Endothelial cell of hepatic sinusoid (primary cell): ENCODE measurements around the gene DNASE1L1.
"Not testable (repeated sequence)": the region's sequence is repeated elsewhere in the genome, so short reads cannot be mapped to it uniquely, and the experiment has no call there.

Experiments used
- in situ Hi-C: cut with HindIII; loops from 2 replicates; pipeline ENCODE4 v1.10.0; 2017; ENCODE audit warnings: low sequenced_read_pairs

DNASE1L1 gene

GRCh38 chrX:154411981-154412340 lies 2.9 kb upstream of the DNASE1L1 start:
- in situ Hi-C loops, result no loop called here

DNA sequence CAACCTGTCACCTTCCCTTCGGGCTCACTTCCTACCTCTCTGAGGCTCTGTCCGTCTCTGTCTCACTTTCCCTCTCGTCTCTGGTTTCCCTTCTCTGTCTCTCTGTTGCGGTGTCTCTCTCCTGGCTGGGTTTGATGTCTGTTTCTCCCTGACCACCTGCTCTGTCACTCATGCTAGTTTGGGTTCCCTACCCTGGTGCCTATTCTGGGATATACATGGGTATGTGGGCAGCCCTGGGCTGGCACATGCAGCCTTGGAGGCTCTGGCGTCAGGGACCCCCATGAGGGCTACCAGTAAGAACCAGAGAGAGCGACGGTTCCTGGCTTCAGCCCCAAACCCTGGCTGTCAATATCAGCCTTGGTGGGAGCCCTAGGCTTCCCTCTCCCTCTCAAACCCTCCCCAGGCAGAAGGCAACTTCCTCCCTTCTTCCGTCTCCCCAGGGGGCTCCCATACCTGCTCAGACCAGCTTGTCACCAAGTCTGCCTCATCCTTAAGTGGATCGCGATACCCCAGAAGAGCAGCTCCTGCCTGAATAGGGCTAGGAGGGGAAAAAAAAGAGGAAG lies 314 bp downstream of the DNASE1L1 start:
- in situ Hi-C loops, result no loop called here

- in situ Hi-C loops, result no loop called here
These were observed 4.3 kb downstream of the DNASE1L1 start for GRCh38 chrX:154404625-154405192.

- in situ Hi-C loops, result no loop called here
These were observed 5.2 kb downstream of the DNASE1L1 start for GRCh38 chrX:154403858-154404257.

DNA sequence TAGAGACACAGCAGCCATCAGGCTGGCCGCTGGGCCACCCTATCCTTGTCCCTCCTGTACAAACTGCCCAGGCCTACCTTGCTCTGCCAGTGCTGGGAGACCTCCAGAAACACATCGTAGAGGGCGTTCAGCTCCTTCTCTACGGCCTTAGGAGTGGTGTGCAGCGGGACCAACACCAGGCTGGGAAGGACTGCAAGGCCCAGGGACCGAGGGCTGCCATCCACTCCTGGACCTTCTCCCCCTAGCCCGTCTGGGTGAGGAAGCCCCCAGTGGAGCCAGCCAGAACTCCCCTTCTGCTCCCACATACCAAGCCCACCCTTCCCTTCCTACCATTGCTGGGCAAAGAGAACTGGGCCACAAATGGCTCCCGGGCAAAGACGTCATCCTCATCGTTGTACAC lies 5.9 kb downstream of the DNASE1L1 start:
- in situ Hi-C loops, result no loop called here

GRCh38 chrX:154402622-154403127 lies 6.4 kb downstream of the DNASE1L1 start:
- in situ Hi-C loops, result no loop called here

- in situ Hi-C loops, result no loop called here
These were observed 7.0 kb downstream of the DNASE1L1 start for GRCh38 chrX:154401918-154402621.

- in situ Hi-C loops, result no loop called here
These were observed 7.8 kb downstream of the DNASE1L1 start for GRCh38 chrX:154401045-154401799.

DNA sequence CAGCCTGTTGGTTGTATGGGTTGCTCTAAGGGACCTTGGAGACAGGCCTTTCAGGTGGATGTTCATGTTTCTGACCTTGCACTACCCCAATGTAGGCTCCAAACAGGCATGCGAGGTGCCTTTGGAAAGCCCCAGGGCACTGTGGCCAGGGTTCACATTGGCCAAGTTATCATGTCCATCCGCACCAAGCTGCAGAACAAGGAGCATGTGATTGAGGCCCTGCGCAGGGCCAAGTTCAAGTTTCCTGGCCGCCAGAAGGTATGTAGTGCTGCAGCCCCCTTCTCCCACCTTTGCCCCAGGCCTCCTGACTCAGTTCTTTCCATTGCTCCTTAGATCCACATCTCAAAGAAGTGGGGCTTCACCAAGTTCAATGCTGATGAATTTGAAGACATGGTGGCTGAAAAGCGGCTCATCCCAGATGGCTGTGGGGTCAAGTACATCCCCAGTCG lies 8.7 kb downstream of the DNASE1L1 start:
- in situ Hi-C loops, result not testable (repeated sequence)

DNA sequence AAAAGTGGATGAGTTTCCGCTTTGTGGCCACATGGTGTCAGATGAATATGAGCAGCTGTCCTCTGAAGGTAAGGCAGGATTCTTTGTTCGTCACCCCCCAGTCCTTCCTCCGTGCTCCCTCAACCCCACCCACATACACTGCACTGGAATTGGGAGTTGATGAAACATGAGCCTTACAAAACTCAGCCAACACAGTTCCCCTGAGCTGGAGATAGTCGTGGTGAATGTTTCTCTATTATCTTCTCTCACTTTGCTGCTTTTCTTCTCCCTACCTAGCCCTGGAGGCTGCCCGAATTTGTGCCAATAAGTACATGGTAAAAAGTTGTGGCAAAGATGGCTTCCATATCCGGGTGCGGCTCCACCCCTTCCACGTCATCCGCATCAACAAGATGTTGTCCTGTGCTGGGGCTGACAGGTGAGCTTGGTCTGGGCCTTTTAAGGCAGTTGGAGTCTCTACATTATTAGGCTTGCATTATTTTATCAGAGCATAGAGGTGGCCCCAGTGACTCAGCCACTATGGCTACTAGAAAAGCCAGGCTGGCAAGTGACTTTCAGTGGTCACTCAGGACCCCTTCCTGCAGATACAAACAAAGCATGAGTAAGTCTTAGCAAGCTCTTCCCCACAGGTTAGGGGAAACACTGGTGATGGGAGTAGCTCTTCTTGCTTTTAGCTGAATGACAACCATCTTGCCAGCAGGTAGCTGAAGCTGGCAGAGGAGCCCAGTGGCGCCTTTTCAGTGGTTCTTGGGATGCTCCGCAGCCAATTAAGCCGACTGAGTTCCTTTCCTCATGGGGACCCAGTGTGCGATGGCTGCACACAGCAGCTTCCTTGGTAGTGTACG lies 9.3 kb downstream of the DNASE1L1 start:
- in situ Hi-C loops, result no loop called here

- in situ Hi-C loops, result no loop called here
These were observed 10.2 kb downstream of the DNASE1L1 start for GRCh38 chrX:154398668-154399526.

DNA sequence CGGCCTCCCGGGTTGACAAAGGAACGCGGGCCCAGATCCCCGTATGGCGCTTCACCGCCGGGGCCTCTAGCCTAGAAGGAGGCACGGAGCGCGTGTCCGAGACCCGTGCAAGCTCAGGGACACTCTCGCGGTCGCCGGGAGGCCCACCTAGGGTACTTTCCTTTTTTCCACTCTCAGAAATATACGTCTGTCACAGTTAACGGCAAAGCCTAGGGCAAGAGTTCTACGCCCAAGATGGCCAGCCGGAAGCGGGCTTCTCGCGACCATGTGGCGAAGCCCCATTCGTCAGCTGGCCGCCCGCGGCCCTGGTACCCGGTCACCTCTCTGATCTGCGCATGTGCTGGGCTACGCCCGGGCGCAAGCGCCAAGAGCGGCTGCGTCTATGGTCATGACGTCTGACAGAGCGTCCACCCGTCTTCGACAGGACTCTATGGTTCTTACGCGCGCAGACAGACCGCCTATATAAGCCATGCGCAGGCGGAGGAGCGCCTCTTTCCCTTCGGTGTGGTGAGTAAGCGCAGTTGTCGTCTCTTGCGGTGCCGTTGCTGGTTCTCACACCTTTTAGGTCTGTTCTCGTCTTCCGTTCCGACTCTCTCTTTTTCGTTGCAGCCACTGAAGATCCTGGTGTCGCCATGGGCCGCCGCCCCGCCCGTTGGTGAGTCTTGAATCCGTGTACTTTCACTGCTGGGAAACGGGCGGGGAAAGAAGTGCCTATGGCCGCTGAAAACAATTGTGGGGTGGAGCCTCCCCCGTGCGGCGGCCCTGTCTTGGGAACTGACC lies 11.0 kb downstream of the DNASE1L1 start, which contains the start of gene RPL10:
Gene RPL10 (plus strand): TSS at position 490 of the 780 bp plus-strand sequence. CDS start 143 bp downstream, at position 633.
- in situ Hi-C loops, result no loop called here

DNA sequence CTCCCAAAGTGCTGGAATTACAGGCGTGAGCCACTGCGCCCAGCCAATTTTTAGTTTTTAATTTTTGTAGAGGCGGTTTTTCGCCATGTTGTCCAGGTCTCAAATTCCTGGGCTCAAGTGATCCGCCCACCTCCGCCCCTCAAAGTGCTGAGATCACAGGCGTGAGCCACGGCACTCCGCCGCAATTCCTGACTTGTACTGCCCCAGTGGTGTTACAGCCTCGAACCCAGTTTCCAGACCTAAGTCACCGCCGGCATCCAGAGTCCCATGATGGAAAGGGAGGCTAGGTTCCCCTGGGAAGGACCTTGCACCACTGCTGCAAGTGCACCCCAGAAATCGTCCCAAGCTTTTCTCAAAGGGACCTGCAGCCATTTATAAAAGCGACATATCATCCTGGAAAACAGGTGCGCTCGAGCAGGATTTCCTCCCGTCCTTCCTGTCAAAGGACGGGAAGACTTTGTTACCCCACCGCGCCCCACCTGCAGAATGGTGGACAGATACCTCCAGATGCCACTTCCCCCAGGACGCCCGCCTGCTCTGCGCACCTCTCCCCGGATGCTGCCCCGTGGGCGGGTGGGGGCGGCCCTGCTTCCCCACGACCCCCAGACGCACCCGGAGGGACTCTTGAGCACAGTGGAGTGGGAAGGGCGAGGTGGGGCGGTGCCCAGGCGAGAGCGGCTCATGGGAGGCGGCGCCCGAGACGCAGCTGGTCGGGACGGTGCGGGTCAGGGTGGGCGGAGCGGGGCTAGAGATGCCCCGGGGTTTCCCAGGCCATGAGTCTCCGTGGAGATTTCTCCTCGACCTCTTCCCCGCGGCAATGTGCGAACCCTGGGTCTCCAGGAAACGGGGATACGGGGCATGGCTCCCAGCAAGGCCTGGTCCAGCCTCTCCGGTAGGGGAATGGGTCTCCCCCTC lies 11.8 kb downstream of the DNASE1L1 start:
- in situ Hi-C loops, result no loop called here

- in situ Hi-C loops, result not testable (repeated sequence)
These were observed 12.7 kb downstream of the DNASE1L1 start for GRCh38 chrX:154396363-154396762.

DNA sequence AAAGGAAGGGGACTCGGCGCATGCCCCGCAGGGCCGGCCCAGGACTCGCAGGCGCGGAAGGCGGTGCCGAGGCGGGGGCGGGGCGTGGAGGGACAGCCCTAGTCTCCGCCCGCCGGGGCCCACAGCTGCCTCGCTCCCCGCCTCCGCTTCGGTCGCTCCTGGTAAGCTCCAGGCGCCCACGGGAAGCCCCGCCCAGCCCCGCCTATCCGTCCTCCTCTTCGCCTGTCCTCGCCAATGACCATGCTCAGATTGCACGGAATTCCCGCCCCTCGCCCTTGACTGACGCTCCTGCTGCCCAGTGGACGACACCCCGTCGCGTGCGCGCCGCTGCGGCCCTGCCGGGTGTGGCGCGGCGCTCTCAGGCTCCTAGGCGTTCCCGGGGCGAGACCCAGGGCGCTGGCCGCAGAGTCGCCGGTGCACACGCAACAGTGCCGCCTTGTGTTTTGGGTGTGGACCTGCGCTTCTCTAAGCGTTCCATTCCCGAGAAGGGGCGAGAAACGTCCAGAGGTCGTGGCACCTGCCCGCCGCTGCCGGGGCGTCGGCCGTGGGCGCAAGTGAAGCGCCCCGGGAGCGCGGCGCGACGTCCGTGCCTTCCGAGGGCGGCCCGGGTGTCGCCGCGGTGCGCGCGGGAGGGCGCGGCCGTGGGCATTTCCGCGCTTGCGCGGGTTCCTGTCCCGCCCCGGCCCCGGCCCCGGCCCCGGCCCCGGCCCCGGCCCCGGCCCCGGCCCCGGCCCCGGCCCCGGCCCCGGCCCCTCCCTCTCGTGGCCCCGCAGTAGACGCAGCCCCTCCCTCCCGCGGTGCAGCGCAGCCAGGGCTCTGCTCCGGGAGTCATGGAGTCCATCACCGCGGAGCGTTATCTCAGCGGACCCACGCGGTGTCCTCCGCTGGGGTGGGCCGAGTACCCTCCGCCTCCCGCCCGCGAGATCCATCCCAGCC lies 19.0 kb downstream of the DNASE1L1 start:
- in situ Hi-C loops, result not testable (repeated sequence)

- in situ Hi-C loops, result not testable (repeated sequence)
These were observed 20.4 kb downstream of the DNASE1L1 start for GRCh38 chrX:154388649-154389048.

DNA sequence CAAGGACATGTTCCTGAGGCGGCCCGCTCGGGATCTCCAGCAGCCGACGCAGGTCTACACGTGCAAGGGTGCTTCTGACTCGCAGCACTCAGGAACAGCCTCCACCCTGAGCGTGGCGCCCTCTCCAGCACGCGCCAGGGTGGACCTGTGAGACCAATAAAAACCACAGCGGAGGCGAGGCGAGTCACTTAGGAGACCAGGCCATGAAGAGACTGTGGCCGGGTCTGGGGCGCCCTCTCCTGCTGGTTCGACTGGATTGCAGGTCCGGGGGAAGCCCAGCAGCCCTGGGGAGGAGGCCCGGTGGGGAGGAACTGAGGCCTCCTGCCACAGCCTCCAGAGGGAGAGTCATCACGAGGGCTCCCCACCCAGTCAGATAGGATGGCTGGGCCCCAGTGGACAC lies 21.0 kb downstream of the DNASE1L1 start:
- in situ Hi-C loops, result not testable (repeated sequence)
